ENCODE measurements around the gene SEC31A. TPM values are rescaled to one million over a fixed set of nuclear protein-coding genes. Genes with fewer than 3 reads are reported as not detected.

Gene SEC31A
- total RNA-seq, 1 donor from 2014 or later: 239 TPM

DNA sequence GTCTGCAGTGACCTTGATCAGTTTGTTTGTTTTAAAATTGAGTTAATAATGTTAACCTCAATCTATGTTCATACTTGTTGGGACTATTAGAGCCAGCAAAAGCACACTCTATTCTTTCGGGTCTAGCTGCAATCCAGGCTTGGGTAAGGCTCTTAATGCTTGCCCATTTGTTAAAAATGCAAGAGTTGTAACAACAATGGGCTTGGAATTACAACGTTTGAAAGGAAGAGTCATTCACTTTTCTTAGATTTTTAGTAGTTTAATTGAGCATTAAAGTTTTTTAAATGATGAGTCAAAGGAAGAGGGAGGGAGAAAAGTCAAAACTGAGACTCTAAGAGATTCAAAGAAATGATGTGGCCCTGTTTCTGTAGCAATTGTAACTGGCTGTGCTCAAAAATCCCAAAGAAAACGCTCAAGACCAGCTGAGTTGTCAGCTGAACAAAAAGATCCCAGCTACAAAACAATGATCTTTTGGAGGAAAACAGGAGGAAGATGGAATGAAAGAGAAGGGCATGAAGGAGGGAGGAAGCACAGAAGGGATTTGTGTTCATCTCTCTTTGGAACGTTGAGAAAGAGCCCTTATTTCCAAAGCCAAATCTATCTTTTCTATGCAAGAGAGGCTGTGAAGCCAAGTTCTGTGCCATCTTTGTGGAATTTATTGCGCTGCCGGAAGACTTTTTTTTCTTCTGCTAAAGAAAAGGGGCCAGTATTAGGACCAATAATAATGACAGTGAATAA is 97.9 kb downstream of the SEC31A start:
- DNase-seq (ENCODE audit: low spot score): no peak

DNA sequence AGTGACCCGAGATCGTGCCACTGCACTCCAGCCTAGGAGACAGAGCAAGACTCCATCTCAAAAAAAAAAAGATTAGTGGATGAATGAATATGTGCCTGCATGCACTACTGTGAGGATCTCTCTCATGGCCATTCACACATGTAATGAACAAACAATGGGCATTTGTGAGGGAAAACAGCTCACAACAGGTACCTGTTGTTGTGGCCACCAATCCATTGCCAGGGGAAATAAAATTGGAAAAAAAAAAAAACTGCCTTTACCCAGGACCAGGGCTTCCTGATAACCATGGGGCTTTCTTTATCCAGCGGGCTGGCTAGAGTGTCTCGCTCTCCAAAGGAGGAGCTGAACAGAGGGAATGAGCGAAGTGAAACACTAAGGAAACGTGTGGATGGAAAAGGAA is 99.8 kb downstream of the SEC31A start:
- no peak for DNase-seq (ENCODE audit: low spot score)

DNA sequence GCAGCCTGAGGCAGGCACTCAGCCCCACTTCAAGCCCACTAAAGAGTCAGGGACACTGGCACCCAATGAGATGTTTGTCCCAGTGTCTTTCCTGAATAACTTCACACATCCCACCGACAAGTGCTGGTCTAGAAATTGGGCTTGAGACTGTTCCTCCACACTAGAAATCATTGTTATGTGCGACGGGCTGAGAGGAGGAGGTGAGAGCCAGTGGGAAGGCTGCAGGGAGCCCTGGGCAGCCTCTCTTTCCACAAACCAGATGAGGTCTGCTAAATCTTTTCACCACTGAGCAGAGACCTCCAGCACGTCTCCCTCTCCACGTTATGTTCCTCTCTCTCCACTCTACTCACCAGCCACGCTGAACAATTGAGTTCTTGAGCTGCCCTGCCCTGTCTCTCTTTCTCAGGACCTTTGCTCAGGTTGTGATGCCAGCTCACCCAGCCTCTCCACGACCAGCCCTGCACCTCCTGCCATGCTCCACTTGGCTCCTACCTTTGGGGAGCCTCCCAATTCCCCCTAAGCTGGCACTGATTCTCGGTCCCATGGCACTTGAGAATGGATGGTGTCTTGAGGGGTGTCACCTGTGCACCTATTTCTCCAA is 100.8 kb downstream of the SEC31A start:
- DNase-seq (ENCODE audit: low spot score): no peak

DNA sequence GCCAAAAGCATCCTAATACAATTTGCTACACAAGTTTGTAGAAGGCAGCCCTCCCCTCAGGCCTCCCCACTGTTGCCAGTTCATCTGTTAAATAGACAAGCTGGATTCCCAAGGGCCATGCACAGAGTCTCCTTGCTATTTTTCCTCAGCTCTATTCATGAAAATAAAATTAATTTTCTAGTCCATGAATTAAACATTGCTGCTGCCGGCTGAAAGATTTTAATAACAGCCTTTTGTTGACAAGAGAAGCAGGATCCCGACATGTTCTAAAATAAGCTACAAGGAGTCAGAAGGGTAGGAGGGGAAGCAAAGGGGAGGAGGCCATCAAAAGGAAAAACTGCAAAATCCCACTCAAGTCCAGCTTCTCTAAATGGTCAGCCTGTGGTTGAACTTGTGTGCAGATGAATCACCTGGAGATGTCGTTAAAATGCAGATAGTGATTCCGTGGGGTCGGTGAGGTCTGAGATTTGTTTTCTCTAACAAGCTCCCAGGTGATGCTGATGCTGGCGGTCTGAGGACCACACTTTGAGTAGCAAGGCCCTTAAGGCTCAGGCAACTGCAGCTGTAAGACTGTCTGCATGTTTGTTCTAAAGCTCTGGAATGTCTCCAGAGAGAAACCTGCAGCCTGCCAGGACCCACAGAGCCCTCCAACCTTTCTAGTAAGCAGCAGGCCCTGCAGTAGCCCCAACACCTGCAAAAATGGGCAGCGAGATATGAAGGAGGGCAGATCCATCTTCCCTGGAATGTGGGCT is 101.8 kb downstream of the SEC31A start:
- DNase-seq (ENCODE audit: low spot score): no peak

DNA sequence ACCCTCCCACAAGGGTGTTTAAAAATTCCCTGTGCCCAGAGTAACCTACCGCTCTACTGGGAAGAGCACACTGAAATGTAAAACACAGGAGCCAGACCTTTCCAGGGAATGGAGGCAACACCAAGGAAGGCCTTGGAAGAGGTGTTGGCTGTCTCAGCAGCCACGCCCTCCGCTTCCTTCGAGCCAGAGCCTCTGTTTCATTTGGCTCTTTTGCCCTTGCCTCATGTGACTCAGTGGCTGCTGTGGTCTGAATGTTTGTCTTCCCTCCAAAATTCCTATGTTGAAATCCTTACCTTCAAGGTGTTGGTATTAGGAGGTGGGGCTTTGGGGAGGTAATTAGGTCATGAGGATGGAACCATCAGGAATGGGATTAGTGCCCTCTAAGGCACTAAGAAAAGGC is 103.6 kb downstream of the SEC31A start:
- DNase-seq (ENCODE audit: low spot score): no peak

DNA sequence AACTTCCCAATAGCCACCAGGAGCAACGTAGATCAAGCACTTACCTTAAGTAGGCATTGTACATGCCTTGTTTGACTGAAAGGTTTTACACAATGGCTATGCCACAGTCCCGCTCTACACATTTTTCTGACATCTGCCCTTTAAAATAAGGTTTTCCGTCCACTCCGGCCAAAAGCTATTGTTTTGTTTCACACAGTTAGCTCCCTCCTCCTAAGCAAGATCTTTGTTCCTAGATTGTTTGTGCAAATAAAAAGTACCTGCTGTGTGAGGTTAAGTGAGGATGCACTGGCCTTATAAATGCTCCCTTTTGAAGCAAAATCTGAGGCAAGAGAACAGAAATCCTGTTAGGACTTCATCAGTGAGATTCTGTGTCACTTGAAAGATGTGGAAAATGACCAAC is 104.1 kb downstream of the SEC31A start:
- no peak for DNase-seq (ENCODE audit: low spot score)

DNA sequence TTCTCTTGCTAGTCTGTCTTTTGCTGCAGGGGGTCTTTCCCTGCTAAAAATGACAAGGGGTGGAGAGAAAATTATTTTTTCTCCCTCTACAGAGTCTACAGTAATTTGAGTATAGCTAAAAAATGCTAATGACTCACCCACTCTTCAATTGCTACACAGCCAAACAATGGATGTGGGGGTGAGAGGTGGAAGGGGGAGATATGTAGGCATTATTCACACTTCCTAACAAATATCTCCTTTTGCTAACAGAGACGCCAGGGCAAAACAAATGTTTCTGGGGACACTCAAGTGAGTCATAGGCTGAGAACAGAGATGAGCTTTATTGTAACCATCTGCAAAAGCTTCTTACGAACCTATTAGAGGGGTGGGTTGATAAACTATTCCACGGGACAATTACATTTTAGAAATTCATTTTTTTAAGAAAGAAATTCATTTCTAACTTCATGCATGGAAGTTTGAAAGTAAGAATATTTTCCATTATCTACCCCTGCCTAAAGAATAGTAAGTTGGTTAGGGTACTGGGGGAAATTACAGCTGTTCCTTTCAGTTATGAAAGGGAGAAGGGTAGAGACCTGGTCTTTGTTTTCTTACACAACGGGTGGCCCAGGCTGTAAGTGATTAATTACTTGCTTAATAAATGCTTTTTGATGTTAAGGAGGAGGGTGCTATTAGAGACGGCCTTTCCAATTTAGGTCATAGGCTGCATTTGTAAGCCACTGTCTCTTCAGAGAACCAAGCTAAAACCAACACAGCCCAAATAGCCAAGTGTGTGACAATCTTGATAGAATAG is 105.1 kb downstream of the SEC31A start:
- no peak for DNase-seq (ENCODE audit: low spot score)

DNA sequence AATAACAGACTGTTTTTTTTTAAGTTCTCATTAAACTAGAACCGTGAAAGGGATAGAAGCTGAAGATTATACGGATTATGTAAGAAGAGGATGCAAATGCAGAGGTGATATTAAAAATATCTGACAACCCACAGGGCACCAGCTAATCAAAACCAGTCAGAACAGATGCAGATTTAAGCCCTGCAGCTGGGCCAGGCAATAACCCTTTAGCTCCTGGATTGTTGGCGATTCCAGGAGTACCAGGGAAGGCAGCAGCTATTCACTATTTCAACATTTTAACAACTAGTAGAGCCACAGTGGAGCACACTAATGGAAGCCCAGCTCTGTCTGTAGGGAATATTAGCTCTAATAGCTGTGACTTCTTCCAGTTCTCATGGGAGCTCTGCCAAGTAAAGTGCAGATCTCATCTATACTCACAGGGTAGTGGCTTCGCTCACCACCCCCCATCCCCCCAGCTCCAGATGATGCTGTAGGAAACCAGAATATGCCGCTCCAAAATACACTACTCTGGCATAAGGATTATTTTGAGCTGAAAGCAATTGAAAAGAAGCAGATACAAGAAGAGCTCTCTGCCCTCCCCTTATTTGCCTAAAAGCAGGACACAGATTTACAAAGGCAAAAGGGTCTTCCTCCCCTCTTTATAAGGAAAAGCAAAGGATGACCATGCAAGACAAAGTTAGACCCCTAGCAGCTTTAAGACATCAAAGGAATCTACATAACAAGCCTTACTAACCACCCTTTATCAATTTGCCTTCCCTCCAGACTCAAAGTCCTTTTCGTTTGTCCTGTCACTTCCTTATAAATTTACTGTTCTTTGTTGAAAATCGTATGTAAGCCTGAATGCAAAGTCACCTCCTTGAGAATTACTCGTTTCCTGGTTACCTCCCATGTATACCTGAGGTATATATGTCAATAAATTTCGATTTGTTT is 106.0 kb downstream of the SEC31A start:
- no peak for DNase-seq (ENCODE audit: low spot score)

DNA sequence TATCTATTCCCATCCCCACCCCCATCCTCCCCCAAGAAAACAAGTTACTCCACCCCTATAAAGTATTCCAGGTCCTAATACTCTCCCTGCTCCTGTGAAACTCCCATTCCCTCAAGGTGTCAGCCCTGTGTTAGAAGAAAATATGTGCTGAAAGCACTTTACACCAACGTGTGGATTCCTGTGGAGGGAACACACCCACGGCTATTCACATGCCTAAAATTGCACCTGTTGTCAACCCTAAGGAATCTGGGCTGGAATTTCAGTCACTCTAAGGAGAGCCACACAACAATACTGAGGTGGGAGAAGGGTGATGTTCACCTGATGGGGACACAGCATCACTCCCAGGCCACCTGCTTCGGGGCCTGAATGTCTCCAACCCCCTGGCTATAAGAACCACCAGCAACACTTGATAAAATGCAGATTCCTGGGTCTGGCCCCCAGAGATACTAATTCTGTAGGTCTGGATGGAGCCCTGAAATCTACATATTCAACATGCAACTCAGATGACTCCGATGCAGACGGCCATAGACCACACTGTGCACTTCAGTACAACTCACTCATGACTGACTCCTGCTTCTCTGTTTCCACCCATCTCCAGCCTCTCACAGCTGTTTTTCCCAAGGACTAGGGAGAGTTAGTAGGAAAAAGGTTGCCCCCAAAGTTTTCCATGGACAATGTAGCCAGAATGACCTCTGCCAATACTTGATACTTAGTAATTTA is 108.2 kb downstream of the SEC31A start:
- DNase-seq (ENCODE audit: low spot score): no peak

DNA sequence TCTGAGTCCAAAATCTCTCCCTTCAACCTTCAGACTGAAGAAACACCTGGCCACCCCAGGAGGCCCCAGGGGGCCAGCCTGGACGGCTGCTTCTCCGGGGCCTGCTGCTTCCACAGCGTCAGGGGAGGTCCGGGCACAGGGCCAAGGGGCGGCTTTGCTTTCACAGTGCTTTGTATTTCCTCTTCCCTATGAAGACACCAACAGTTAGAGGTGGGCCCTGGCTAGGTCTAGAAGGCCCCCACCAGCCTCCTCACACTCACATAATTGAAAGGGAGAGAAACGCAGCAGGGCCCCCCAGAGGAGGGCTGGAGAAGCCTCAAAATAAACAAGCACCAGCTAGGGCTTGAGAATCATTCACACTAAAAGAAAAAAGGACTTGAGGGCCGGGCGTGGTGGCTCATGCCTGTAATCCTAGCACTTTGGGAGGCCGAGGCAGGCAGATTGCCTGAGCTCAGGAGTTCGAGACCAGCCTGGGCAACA is 110.2 kb downstream of the SEC31A start:
- DNase-seq (ENCODE audit: low spot score): peak; percentile 79

DNA sequence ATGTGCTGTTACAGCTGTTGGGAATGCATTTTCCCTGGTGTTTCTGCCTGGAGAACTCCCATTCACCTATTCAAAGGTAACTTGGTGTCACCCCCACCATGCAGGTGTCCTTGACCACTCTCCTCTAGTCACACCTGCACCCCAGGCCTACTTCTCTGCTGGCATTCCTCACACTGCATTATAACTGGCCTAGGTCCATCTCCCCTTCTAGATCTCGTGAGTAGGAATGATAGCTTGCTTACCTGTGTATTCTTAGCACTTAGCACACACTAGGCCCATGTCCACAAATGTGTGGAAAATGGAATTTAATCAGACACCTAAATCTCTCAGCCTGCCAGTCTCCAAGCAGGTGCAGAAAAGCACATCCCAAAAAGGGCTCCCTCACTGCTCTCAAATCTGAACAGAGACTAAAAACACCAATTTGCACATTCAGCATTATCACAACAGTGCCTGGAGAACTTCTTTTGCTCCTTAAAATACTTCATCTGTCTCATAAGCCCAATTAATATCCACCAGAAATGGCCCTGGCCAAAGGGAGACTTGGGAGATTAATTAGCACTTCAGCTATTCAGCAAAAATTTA is 110.7 kb downstream of the SEC31A start:
- DNase-seq (ENCODE audit: low spot score): no peak

DNA sequence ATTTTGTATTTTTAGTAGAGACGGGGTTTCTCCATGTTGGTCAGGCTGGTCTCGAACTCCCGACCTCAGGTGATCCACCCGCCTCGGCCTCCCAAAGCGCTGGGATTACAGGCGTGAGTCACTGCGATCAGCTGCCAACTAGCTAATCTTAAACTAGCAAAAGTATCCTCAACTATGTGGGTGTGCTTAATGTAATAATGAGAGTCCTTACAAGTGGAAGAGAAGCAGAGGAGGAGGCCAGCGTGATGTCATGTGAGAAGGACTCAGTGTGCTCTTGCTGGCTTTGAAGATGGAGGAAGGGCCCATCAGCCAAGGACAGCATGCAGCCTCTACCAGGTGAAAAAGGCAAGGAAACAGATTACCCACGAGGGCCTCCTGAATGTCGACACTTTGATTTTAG is 111.9 kb downstream of the SEC31A start:
- DNase-seq (ENCODE audit: low spot score): no peak

DNA sequence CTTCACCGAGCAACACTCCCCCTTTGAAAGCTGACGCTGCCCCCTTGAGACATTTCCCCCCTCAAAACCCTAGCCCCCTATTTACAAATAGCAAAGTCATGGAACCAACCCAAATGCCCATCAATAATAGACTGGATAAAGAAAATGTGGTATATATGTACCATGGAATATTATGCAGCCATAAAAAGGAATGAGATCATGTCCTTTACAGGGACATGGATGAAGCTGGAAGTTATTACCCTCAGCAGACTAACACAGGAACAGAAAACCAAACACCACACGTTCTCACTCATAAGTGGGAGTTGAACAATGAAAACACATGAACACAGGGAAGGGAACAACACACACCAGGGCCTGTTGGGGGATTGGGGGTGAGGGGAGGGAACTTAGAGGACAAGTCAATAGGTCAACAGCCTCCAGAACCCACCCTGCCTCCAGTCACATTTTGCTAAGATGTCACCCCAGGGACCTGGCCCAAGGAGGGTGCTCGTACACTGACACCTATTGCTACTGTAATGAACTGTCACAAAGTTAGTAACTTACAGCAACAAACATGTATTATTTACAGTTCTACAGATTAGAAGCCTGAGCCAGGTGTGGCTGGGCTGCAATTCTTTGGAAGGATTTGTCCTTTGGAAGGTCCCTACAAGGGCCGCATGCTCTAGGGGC is 113.0 kb downstream of the SEC31A start:
- no peak for DNase-seq (ENCODE audit: low spot score)

DNA sequence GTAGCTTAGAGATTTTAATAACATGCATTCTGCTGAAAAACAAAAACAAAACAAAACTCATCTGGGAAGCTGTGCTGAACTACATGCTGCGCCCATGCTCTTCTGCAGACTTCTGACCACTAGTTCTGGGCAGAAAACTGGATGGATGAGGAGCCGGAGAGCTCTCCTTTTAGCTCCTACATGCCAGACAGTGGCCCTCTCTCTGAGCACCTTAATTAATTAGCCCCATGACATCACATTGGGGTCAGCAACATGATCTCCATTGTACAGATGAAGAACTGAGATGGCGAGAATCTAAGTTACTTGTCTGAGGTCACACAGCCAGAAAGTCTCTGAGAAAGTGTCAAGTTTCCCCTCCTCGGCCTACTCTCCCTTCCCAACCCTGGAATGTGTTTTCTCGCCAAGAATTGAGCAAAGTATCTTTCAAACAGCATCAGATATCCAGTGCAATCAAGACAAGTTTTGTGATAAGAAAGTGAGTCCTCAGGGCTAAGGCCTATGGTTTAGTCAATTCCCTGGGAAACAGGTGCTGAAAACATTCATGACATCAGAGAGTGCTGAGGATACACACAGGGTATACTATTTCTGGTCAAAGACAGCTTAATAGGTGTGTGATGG is 113.9 kb downstream of the SEC31A start:
- DNase-seq (ENCODE audit: low spot score): no peak

DNA sequence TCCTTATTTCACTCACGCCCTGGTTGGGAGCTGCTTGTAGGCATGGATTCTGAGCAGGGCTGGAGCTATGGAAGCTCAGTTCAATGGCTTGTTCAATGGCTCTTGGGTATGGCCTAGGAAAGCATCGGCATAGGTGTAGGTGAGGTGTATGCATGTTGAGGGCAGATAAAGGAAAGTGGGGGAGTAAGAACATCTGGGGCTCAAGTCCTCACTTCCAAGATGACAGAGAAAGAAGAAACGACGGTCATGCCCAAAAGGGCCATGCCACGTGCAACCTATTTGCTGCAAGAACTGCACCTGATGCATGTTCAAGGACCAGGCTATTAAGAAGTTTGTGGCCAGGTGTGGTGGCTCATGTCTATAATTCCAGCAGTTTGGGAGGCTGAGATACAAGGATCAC is 115.7 kb downstream of the SEC31A start:
- no peak for DNase-seq (ENCODE audit: low spot score)

DNA sequence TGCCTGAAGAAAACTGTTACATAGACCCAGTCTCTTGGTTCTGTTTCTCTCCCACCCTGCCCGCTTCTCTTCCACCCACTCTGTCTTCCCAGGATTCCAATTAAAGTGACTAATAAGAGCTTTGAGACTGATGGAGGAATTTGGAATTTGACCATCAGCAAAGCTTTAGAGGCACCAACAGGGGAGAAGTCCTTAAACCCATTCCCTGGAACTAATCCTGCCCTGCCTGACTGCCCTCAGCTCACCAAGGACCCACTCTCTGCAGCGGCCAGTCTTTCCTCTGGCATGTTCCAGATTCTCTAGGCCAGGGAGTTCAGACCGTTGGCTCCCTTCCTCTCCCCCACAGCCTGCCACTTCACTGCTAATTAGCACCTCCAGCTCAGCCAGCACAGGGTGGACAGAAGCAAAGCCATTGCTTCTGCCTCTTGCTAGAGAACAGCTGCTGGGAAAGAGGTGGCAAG is 116.2 kb downstream of the SEC31A start:
- DNase-seq (ENCODE audit: low spot score): no peak

DNA sequence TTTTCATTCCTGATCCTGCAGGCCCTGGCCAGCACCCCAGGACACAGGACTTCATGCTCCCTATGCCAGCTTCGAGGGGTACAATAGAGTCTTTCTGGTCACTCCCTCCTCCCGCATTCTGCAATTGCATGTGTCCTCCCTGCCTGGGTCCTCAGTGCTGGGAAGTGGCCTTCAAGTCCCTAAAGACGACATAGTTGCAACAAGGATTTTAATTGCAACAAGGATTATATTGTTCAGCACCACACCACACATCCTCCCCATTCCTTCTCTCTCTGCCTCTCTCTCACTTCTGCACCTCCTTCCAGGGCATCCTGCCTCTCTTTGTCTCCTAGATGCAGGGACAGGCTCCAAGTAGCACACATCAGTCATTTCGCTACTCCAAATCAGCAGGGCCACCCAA is 117.9 kb downstream of the SEC31A start:
- no peak for DNase-seq (ENCODE audit: low spot score)

DNA sequence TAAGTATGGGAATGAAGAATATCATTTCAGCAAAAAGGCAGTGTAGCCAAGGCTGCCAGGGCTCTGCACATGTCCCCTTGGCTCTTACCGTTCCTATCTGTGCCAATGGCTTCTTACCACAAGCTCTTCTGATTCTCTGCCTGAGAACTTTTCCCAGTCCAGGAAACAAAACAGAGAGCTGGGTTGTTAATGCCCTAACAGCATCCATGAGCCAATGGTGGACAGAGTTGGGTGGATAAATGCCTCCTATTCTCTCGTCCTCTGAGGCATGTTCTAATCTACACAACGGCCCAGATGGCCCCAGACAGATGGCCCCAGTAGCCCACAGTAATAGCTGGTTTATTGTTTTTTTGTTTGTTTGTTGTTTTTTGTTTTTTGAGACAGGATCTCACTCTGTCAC is 120.3 kb downstream of the SEC31A start:
- DNase-seq (ENCODE audit: low spot score): no peak
